ENCODE results near the gene LCE3B.

GRCh38 chr1:152645146-152645545 is 31.5 kb downstream of the LCE3B start:
- TF ChIP-seq ZNF347 (CRISPR knock-in tag; IDR thresholded peaks at IDR 0.05; ENCODE audit: low read depth) (no peak), CBX5 (IDR thresholded peaks at IDR 0.05; ENCODE audit: borderline replicate concordance, low read depth) (no peak), YY1 (IDR thresholded peaks at IDR 0.05; ENCODE audit: borderline replicate concordance in 1 of 3, control insufficient read depth in 1 of 3, extremely low read depth in 1 of 3, insufficient read depth in 3 of 3, insufficient read length in 1 of 3, insufficient replicate concordance in 2 of 3, low read depth in 1 of 3, low read length in 2 of 3) (no peak), GABPA (tag; conservative IDR thresholded peaks at IDR 0.05; ENCODE audit: low read depth) (no peak), CBFB (CRISPR knock-in tag; IDR thresholded peaks at IDR 0.05) (no peak), PATZ1 (CRISPR knock-in tag; IDR thresholded peaks at IDR 0.05; ENCODE audit: borderline replicate concordance) (no peak), CTCF (IDR thresholded peaks at IDR 0.05 in 2 of 3, conservative IDR thresholded peaks at IDR 0.05 in 1 of 3; ENCODE audit: insufficient read depth in 2 of 3, low read depth in 1 of 3, low read length in 3 of 3) (no peak), POLR2A (conservative IDR thresholded peaks at IDR 0.05) (no peak), TSHZ1 (CRISPR knock-in tag; IDR thresholded peaks at IDR 0.05) (no peak), NKRF (IDR thresholded peaks at IDR 0.05; ENCODE audit: borderline replicate concordance) (no peak), ZMIZ1 (IDR thresholded peaks at IDR 0.05; ENCODE audit: low read depth in 2 of 2, low read length in 2 of 2) (no peak), ZNF408 (CRISPR knock-in tag; IDR thresholded peaks at IDR 0.05; ENCODE audit: low read depth) (no peak), ZNF707 (CRISPR knock-in tag; conservative IDR thresholded peaks at IDR 0.05) (no peak)
